Amygdala (tissue), 56 donors: ENCODE results near the gene SLF1.

Experiments used
- DNase-seq, 56 donors: peaks; one replicate each; lab custom pipeline; 2025; lab: John Stamatoyannopoulos, UW

The SLF1 gene

DNA sequence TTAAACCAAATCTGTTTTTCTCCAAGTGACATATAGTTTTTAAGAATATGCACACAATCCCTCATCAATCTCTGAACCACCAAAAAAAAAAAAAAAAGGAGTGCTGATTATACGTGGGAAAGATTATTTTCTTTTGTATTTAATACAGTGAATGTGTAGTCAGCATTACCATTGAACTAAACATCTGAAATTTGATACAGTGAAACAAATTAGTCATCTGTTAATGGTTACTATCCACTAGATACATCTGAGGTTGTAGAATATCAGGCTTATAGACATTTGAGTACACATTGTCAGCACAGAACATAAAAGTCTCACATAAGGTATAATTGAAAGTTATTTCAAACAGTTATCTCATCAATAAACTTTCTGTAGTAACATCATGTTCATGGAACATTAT lies 87.0 kb downstream of the SLF1 start:
- no peak for DNase-seq

DNA sequence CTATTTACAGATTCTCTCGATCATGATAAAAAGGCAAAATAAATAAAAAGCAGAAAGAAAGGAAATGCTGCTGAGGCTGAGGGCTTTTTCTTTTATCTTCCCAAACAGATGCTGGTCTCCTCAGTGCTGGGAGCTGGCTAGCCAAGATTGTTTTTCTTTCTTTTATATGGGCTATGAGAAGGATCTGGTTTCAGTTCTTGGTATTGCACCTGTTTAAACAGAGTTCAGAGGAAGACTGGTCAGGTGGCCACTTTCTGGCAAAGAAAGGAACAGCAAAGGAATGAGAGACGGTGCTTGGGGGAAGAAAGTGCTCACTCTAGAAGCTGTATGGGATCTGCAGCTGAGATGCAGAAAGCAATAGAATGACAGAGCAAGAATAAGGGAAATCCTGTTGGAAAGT lies 88.9 kb downstream of the SLF1 start:
- DNase-seq, result no peak

DNA sequence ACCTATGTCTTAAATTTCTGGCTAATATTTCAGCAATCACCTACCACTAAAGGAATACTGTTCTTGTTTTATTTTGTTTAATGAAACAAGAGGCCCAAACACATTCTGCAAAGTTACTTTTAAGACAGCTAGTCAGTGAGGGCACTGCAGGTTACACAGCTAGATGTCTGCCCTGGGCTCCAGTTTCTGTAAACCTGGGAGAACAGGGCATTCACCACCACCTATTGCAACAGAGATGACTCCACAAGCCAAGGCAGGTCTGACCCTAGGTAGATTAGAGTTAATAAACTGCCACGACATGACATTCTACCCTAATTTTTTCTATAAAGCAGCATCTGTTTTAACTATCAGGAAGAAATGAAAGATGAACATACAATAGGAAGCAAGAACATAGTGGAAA lies 90.8 kb downstream of the SLF1 start:
- no peak for DNase-seq

DNA sequence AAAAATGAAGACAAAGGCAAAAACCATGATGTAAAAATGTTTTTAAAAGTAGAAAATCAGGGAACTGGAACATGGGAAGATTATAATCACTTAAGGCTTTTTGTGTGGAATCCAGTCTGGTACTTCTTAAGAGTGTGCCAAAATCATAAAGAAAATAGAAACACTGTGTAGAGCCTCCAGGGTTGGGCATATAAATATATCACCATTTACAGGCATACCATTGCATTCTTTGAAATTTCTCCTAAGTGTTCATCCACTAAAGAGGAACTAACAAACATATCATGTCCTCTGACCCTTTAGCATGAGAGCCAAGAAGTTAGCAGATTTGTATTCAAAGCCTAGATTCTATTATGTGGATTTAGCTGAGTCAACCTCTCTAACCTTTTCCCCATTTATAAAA lies 93.3 kb downstream of the SLF1 start:
- DNase-seq, result no peak

DNA sequence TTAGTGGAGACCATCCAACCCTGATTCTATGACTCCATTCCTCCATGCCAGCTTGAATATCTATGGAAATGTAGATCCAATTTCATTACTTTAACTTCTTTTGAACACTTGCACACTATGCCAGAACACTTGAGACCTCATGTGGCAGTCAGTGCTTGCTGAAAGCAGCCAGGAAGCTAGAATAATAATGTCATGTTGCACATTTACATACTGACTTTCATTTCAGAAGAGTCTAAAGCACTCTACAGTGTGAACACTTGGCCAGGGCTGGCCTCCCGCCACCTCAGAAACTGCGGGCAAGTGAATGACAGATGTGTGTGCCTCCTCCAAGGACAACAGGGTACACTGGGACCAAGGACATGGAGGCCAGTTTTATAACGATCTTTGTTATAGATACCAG lies 97.3 kb downstream of the SLF1 start:
- DNase-seq, result no peak

DNA sequence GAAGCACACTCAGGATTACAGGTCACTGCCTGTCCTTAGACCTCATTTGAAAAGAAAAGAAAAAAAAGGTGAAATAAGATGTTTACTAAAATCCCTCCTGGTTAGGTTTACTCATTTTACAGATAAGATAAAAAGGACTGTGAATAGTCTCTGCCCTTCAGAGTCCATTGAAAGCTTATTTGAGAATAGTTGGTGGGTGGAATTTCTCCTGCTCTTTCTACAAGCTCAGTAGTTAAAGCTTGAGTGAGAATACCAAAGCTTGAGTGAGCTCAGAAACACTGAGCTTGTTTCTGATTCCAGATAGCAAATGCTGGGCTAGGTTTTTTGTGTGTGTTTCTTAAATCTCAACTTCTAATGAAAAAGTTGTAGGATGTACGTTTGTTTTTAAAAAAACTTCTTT lies 106.7 kb downstream of the SLF1 start:
- DNase-seq, result no peak

DNA sequence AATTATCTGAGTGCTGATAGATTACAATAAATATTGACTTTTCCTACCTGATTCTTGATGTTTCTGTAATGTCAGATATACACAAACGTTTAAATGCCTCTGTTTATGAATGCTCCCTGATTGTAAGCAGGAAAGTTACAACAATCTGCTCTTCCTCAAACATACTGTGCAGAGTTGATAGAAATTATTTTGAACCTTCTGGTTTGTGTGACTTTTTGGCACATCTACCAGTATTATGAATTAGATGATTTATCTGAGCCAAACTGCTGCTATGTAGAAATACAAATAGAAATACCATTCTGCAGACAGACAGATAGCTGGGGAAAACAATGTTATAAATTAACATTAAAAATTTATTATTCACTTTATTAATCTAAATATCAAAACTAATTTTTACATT lies 113.0 kb downstream of the SLF1 start:
- DNase-seq, result no peak

DNA sequence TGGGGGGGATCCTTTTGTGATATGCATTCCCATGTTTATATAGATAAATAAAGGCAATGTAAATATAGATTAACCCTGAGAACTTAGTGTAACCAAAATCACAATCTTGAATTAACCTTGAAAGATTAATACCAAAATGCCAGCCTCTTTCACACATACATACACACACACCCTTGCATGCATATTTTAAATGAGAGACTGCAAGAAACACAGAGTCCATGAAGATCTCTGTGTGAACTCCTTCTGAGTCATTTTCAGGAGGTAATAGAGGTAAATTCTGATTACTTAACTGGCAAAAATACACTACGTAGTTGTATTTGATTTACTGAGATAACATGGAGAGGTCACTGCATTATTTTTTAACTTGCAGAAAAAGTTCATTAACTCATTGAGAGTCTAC lies 118.0 kb downstream of the SLF1 start:
- DNase-seq, result no peak

DNA sequence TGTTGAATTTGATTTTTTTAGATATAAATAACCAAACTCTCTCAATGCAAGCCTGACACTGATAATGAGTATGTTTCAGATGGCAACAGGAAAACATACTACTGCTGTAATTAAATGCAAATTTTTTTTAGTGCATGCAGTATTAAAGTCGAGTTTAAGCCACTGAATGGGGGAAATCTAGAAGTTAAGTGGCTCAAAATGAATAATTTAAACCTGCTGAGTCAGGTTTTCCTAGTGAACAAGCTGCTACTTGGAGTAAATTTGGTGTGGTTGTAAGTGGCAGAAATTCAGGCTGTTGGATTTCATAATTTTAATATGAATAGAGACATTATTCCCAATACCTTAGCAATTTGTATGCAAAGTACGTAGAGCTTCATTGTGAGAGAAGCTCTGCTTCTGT lies 121.8 kb downstream of the SLF1 start:
- DNase-seq, result no peak

DNA sequence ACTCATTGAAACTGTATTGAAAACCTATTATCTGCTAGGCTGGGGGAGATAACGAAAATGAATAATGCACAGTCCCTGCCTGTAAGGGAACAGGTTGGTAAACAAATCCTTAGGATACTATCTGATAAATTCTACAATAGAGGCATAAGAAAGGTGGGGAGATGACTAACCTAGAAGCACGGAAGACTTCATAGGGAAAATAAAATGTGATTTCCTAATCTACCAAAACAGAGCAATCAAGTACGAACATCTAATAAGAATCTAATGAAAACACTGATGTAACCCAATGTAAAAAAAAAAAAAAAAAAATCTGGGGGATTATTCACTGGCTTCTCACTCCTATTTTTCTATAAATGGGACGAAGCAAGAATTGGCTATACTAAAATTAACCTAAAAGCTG lies 124.4 kb downstream of the SLF1 start:
- no peak for DNase-seq

DNA sequence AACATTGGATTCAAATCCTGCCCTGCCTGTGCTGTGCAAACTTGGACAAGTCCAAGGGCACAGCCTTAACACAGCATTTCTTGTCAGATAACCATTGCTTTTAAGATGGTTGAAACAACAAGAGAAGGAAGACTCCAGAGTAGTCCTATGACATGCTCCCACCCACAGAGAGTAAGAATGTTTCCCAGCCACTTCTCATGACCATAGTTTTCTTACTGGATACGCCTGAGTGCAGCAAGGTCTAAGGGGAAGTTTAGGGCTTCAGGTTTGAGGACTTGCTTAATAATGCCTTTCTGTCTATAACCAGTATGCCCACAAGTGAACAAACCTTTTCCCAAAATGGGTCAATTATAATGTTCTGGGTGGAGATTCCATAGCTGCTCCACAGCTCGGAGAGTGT lies 126.4 kb downstream of the SLF1 start:
- no peak for DNase-seq

DNA sequence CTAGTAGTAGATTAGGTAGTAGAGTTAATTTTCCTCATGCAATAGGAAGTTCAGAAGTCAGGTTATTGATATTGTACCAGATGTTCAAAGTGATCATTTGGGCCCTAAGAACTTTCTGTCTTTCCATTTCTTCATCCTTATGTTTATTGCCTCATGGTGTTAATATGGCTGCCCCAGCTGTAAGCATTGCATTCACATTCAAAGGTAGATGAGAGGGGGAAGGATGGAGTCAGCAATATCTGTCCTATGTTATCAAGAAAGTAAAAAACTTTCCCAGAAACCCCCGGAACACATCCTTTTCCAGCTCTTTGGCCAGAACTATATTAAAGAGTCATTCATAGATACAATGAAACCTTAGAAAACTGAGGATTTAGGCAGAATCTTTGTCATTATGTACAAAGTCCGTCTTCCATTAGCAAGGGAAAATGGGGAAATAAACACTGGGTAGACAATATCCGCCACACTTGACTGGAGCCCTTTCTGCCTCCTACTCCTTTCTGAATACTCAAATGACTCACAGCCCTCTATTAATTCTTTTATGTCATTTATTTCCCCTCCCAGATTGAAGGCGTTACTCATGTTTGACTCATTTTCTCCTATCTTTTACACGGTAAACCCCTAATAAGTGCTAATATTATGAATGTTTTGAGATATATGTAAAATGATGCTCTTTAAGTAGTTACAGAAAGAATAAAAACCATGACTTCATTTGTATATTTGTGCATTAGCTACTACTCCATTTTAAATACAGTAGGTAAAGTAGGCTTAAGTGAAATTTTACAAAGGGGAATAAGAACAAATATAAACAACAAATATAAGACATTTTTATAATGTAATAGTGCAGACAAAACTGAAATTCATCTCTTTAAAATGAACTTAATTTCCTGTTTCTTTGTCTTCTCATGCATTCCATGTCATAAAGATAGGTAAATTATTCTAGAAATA lies 127.6 kb downstream of the SLF1 start:
- no peak for DNase-seq

DNA sequence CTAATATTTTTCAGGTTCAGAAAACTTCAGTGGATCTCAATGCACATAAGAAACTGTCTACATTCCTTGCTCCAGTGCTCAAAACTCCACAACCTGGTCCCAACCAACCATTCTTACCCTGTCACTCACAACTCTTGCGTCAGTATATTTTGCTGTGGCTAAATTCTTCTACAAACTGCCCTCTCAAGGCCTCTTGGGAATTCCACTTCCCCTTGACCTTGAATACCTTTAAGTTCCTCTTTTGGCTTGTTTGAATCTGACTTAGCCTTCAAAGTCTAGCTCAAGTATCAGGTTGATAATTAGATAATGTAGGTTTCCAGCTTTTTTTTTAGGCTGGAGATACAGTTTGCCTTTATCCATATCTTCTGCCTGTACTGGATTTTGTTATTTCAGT lies 128.3 kb downstream of the SLF1 start:
- no peak for DNase-seq
